ENCODE measurements around the gene SULT1E1.
"Not testable (repeated sequence)": the region's sequence is repeated elsewhere in the genome, so short reads cannot be mapped to it uniquely, and the experiment has no call there.

Gene SULT1E1

DNA sequence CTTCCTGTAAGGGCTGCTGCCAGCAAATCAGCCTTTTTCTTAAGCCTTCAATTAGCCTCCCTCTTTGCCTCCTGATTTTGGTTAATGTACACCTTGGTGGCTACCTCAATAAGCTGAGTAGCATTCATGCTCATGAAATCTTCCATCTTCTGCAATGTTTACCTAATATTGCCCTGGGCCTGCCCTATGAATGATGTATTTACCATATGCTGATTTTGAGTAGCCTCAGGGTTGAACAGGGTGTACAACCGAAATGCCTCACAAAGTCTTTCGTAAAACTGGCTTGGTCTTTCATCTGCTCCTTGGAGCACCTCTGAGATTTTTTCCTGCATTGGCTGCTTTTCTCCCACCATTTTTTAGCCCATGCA, 29.8 kb downstream of the SULT1E1 start:
- no peak for DNase-seq (ENCODE audit: low read depth)
- TF ChIP-seq, protein P1, sequence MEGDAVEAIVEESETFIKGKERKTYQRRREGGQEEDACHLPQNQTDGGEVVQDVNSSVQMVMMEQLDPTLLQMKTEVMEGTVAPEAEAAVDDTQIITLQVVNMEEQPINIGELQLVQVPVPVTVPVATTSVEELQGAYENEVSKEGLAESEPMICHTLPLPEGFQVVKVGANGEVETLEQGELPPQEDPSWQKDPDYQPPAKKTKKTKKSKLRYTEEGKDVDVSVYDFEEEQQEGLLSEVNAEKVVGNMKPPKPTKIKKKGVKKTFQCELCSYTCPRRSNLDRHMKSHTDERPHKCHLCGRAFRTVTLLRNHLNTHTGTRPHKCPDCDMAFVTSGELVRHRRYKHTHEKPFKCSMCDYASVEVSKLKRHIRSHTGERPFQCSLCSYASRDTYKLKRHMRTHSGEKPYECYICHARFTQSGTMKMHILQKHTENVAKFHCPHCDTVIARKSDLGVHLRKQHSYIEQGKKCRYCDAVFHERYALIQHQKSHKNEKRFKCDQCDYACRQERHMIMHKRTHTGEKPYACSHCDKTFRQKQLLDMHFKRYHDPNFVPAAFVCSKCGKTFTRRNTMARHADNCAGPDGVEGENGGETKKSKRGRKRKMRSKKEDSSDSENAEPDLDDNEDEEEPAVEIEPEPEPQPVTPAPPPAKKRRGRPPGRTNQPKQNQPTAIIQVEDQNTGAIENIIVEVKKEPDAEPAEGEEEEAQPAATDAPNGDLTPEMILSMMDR (IDR thresholded peaks at IDR 0.05; ENCODE audit: insufficient read depth, low read depth, low read length, missing control alignments), result no peak
- no peak overlapping the region for H3K4me3 ChIP-seq (ENCODE audit: low read length)

DNA sequence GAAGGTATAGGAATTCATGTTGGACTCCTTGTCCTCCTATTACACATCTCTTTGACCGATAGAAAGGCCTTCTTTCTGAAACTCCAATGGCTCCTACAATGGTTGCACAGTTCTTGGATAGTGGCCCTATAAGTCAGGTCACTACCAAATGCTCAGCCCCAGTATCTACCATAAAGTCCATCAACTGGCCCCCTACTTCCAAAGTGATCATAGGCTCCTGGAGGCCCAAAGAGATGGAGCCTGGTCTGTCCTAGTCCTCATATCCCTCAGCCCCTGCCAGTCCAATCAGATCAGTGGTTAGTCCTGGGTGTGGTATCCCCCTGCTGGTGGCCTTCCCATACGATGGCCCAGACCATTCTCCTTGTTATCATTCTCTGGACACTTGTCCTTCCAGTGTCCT, 30.3 kb downstream of the SULT1E1 start:
- TF ChIP-seq, protein P1 (IDR thresholded peaks at IDR 0.05; ENCODE audit: insufficient read depth, low read depth, low read length, missing control alignments), result no peak
- no peak for DNase-seq (ENCODE audit: low read depth)
- H3K4me3 ChIP-seq (ENCODE audit: low read length), result no peak overlapping the region

GRCh38 chr4:69828828-69829227, 31.1 kb downstream of the SULT1E1 start:
- TF ChIP-seq, protein P1 (IDR thresholded peaks at IDR 0.05; ENCODE audit: insufficient read depth, low read depth, low read length, missing control alignments), result no peak
- DNase-seq (ENCODE audit: low read depth), result no peak
- H3K4me3 ChIP-seq (ENCODE audit: low read length), result no peak overlapping the region

GRCh38 chr4:69825056-69825455, 34.9 kb downstream of the SULT1E1 start:
- not testable (repeated sequence) for H3K4me3 ChIP-seq (ENCODE audit: low read length); DNase-seq (ENCODE audit: low read depth)

DNA sequence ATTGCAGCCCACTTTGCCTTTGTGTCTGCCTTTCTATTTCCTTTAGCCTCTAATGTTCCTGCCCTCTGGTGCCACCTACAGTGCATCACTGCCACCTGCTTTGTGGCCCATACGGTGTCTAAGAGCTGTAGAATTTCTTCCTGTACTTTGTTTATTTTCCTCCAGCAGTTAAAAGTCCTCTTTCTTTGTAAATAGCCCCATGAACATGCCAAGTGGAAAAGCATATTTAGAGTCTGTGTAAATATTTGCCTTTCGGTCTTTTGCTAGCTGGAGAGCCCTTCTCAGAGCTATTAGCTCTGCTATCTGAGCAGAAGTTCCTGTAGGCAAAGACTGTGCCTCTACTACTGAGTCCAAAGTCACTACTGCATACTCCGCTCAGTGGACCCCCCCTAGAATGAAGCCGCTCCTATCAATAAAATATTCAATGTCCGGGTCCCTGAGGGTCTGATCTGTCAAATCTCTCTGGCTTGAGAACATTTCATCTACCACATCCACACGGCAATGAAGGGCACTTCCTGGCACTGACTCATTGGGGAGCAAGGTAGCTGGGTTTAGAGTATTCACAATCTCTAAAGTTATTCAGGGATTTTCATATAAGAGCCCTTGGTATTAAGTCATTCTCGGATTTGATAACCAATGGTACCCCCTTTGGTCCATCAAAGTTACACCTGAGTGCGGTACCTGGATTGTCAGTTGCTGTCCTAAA, 36.3 kb downstream of the SULT1E1 start:
- peak; percentile 58 for DNase-seq (ENCODE audit: low read depth)
- H3K4me3 ChIP-seq (ENCODE audit: low read length), result no peak overlapping the region

DNA sequence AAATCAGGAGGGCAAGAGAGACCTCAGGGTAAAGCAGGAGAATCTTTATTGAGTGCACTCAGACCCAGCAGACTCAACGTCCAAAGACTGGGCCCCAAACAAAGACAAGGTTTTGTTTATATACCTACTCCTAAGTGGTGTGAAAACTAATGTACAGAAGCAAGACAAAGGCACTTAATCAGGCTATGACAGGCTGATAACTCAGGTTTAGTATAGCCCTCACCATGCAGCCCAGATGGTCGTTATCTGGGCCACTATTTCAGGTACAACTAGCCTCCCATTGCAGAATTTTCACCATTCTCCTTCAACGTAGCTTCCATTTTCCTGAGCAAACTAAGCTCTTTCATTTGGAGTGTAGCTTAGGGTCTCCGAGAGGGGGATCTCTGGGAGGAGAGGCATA, 36.9 kb downstream of the SULT1E1 start:
- no peak overlapping the region for H3K4me3 ChIP-seq (ENCODE audit: low read length)
- no peak for DNase-seq (ENCODE audit: low read depth)
- TF ChIP-seq, protein P1 (IDR thresholded peaks at IDR 0.05; ENCODE audit: insufficient read depth, low read depth, low read length, missing control alignments), result no peak

More for the DNA sequence above, 36.3 kb downstream of the SULT1E1 start:
- TF ChIP-seq, protein P1 (IDR thresholded peaks at IDR 0.05; ENCODE audit: insufficient read depth, low read depth, low read length, missing control alignments), result peak; percentile 89

DNA sequence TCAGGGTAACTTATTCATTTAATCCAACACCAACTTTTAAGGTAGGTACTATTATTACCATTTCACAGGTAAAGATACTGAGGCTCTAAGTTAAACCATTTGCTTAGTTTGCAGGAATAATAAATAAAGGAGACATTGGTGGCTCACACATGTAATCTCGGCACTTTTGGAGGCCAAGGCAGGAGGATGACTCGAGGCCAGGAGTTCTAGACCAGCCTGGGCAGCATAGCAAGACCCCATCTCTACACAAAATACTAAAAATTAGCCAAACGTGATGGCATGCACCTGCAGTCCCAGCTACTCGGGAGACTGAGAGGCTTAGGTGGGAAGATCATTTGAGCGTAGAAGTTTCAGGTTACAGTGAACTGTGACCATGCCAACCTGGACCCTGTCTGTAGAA, 37.7 kb downstream of the SULT1E1 start:
- DNase-seq (ENCODE audit: low read depth), result no peak
- H3K4me3 ChIP-seq (ENCODE audit: low read length), result no peak overlapping the region
- TF ChIP-seq, protein P1 (IDR thresholded peaks at IDR 0.05; ENCODE audit: insufficient read depth, low read depth, low read length, missing control alignments), result no peak
